Choroid plexus epithelial cell (primary cell): ENCODE data around the gene DISP2.

Experiments
- DNase-seq: peaks from one replicate; pipeline ENCODE4 v3.0.0-alpha.2; 2010; ENCODE audit warnings: low read depth
- H3K4me3 ChIP-seq: 2 replicates; pipeline ENCODE4 v1.5.1; 2011; ENCODE audit warnings: low read depth, mild to moderate bottlenecking, control low read depth, low read length, moderate library complexity
- CTCF ChIP-seq: conservative IDR thresholded peaks from 2 replicates; pipeline ENCODE4 v1.5.1; 2011; ENCODE audit warnings: low read depth, mild to moderate bottlenecking, control low read depth, inconsistent platforms, low read length, moderate library complexity

DISP2 gene

GRCh38 chr15:40322531-40323238 lies 35.3 kb upstream of the DISP2 start:
- DNase-seq: no peak
- no peak for TF ChIP-seq CTCF
- peak overlapping the region; percentile 73 for H3K4me3 ChIP-seq

GRCh38 chr15:40323239-40323952 lies 34.6 kb upstream of the DISP2 start, which contains the start of gene INAFM2:
Gene INAFM2 (plus strand): TSS chr15:40323692. CDS start chr15:40324056, 364 bp downstream.
- peak within 1 kb of the TSS; percentile 73 for H3K4me3 ChIP-seq
- peak; percentile 97 for DNase-seq
- TF ChIP-seq CTCF: peak; percentile 63

GRCh38 chr15:40323953-40324937 lies 33.8 kb upstream of the DISP2 start:
- no peak for TF ChIP-seq CTCF
- DNase-seq: no peak
- H3K4me3 ChIP-seq: peak overlapping the region; percentile 73

GRCh38 chr15:40325188-40325587 lies 32.8 kb upstream of the DISP2 start:
- H3K4me3 ChIP-seq: peak overlapping the region; percentile 73
- no peak for TF ChIP-seq CTCF
- DNase-seq: no peak

GRCh38 chr15:40325700-40326099 lies 32.3 kb upstream of the DISP2 start:
- no peak for TF ChIP-seq CTCF
- H3K4me3 ChIP-seq: no peak overlapping the region
- DNase-seq: no peak

- no peak for TF ChIP-seq CTCF
- DNase-seq: no peak
- H3K4me3 ChIP-seq: no peak overlapping the region
Measured at GRCh38 chr15:40327457-40327856, 30.6 kb upstream of the DISP2 start.
